Lower leg skin (tissue), 3 donors: ENCODE measurements around the gene LCORL.

Experiments
- POLR2A ChIP-seq, 2 donors: fragments of 450-650 bp; IDR thresholded peaks; one replicate each; pipeline ENCODE4 v1.6.1; 2016 to 2017; ENCODE audit warnings: antibody characterized with exemption in 2 of 2, mild to moderate bottlenecking in 1 of 2, moderate library complexity in 1 of 2
- TF ChIP-seq, protein P1 (sequence below), 3 donors: fragments of 450-650 bp; IDR thresholded peaks; one replicate each; pipeline ENCODE4 v1.5.1; 2016; ENCODE audit warnings: antibody characterized with exemption in 3 of 3, mild to moderate bottlenecking in 3 of 3, moderate library complexity in 2 of 3

DNA sequence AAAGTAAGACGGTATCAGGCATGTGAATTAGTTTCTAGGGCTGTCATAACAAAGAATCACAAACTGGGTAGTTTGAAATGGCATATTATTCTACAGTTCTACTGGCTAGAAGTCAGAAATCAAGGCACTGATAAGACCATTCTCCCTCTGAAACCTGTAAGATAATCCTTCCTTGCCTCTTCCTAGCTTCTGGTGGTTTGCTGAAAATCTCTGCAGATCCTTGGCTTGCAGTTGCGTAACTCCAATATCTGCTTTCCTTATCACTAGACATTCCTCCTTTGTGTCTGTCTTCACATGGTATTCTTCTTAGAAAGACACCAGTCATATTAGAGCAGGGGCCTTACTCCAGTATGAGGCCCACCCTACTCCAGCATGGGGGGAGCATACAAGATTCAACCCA is 19.6 kb upstream of the LCORL start:
- TF ChIP-seq, protein P1, sequence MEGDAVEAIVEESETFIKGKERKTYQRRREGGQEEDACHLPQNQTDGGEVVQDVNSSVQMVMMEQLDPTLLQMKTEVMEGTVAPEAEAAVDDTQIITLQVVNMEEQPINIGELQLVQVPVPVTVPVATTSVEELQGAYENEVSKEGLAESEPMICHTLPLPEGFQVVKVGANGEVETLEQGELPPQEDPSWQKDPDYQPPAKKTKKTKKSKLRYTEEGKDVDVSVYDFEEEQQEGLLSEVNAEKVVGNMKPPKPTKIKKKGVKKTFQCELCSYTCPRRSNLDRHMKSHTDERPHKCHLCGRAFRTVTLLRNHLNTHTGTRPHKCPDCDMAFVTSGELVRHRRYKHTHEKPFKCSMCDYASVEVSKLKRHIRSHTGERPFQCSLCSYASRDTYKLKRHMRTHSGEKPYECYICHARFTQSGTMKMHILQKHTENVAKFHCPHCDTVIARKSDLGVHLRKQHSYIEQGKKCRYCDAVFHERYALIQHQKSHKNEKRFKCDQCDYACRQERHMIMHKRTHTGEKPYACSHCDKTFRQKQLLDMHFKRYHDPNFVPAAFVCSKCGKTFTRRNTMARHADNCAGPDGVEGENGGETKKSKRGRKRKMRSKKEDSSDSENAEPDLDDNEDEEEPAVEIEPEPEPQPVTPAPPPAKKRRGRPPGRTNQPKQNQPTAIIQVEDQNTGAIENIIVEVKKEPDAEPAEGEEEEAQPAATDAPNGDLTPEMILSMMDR (IDR thresholded peaks at IDR 0.05): no peak
- no peak for TF ChIP-seq POLR2A (IDR thresholded peaks at IDR 0.05)
